ENCODE results near the gene EFNA2.

The EFNA2 gene

DNA sequence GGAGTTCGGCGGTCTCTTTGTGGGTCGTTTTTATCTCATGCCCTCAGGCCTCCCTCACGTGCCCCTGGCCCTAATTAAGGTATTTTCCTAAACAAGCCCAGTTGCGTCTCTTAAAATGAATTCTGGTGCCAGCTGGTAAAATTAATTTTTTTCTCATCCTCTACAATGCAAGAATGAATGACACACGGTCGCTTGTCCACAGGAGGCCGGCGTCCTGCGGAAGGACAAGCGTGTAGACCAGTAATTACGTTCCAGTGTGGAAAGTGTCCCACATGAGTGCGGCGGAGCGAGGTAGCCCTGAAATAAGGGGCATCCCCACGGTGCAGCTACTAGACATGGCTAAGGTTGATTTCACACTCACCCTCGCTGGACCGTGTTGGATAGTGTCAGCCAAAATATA lies 63.5 kb downstream of the EFNA2 start:
- Mint-ChIP-seq H3K4me1 (ENCODE audit: low read depth) (peaks cover 5% of the 10 kb centered on the region), H3K4me3 (no peak overlapping the region), H3K27ac (no peak overlapping the region), H3K9me3 (no peaks in the 10 kb centered on the region), H3K36me3 (ENCODE audit: low read depth) (no peaks in the 10 kb centered on the region), H3K27me3 (no peaks in the 10 kb centered on the region)

GRCh38 chr19:1350867-1351266 lies 65.2 kb downstream of the EFNA2 start:
- Mint-ChIP-seq H3K9me3 (no peaks in the 10 kb centered on the region), H3K4me3 (no peak overlapping the region), H3K27me3 (no peaks in the 10 kb centered on the region), H3K4me1 (ENCODE audit: low read depth) (peaks cover 11% of the 10 kb centered on the region), H3K36me3 (ENCODE audit: low read depth) (peaks cover 6% of the 10 kb centered on the region), H3K27ac (no peak overlapping the region)
